ENCODE results near the gene SOCS7. TPM values are rescaled to one million over a fixed set of nuclear protein-coding genes. Genes with fewer than 3 reads are reported as not detected.

The SOCS7 gene
- total RNA-seq = 30.4 and 32.3 TPM in 2 replicates

DNA sequence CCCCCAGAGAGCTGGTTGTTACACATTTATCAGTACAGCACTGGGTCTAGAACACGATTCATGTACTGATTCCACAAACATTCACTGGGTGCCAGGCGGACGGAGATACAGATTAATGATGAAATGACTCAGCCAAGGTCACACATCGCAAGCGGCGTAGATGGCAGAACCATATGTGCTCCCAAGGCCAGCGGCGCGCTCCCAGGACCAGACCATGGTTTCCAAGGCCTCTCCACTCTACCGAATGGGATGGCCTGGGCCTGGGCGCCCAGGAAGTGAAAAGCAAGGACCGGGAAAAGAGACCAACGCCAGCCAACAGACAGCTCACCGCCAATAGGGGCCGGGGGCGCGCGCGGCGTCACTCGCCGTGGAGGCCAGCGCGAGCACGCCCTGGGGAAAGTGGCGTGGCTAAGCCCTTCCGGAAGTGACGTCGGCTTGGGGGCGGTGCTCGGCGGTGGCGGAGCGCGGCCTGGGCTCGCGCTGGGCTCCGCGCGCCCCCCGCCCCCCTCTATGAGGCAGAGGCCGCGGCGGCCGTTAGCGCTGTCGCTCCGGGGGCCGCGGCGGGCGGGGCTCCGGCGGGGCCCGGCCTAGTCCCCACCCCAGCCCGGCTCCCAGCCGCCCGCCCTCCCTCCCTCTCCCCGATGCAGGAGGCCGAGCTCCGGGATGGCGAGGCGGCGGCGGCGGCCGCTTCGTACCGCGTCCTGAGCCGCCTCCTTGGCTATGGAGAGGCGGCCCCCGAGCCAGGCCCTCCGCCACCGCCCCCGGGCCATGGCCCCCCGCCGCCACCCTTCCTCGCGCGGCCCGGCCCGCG, at the start of gene SOCS7:
SOCS7 (plus strand) TSS at position 433 of the 811 bp plus-strand sequence; CDS start at position 642, 209 bp downstream.
- H3K4me1 Mint-ChIP-seq (ENCODE audit: low read depth) = peaks cover 36% of the 10 kb centered on the region
- intact Hi-C loops (cut with micrococcal nuclease) = loop anchor here (2.0 to 5.0 kb wide), 2 partner anchors 616 to 993 kb away; partner anchors contain the start of gene FBXO47
- peaks cover 10% of the 10 kb centered on the region for H3K36me3 Mint-ChIP-seq (ENCODE audit: low read depth)

GRCh38 chr17:38315497-38315896, 36.1 kb upstream of the SOCS7 start:
- peaks cover 6% of the 10 kb centered on the region for H3K4me1 Mint-ChIP-seq (ENCODE audit: low read depth)
- H3K27ac Mint-ChIP-seq = no peak overlapping the region
- intact Hi-C loops (cut with micrococcal nuclease) = no loop called here
- H3K27me3 Mint-ChIP-seq (ENCODE audit: insufficient read depth) = no peaks in the 10 kb centered on the region
- no peak overlapping the region for H3K4me3 Mint-ChIP-seq
- H3K36me3 Mint-ChIP-seq (ENCODE audit: low read depth) = peaks cover 15% of the 10 kb centered on the region
- H3K9me3 Mint-ChIP-seq = no peaks in the 10 kb centered on the region
- DNase-seq (ENCODE audit: low spot score) = no peak

More for the DNA sequence above, at the start of gene SOCS7:
- Mint-ChIP-seq H3K27me3 (ENCODE audit: insufficient read depth) (peaks cover 6% of the 10 kb centered on the region), H3K27ac (peak within 1 kb of the TSS; percentile 95), H3K4me3 (peak within 1 kb of the TSS; percentile 93), H3K9me3 (no peaks in the 10 kb centered on the region)
- DNase-seq (ENCODE audit: low spot score) = peak; percentile 88

GRCh38 chr17:38317081-38317480, 34.6 kb upstream of the SOCS7 start:
- Mint-ChIP-seq H3K27me3 (ENCODE audit: insufficient read depth) (no peaks in the 10 kb centered on the region), H3K36me3 (ENCODE audit: low read depth) (peaks cover 21% of the 10 kb centered on the region), H3K27ac (no peak overlapping the region), H3K9me3 (no peaks in the 10 kb centered on the region), H3K4me3 (no peak overlapping the region), H3K4me1 (ENCODE audit: low read depth) (peaks cover 6% of the 10 kb centered on the region)
- intact Hi-C loops (cut with micrococcal nuclease) = no loop called here
- no peak for DNase-seq (ENCODE audit: low spot score)

DNA sequence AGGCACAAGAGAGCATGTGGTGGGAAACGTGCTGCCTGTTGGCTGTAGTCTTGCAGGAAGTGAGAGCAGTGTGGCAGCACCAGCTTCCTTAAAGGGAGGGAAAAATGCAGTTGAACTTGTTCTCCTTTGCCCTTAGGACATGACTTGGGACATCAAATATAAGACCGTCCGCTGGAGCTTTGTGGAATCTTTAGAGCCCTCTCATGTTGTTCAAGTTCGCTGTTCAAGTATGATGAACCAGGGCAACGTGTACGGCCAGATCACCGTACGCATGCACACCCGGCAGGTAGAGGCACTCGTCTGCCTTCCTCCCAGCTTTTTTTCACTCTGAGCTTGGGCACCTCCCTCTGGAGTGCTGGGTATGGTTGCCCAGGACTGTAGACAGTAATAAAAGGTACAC, 31.2 kb upstream of the SOCS7 start:
- intact Hi-C loops (cut with micrococcal nuclease) = no loop called here
- H3K9me3 Mint-ChIP-seq = no peaks in the 10 kb centered on the region

GRCh38 chr17:38322156-38322779, 29.4 kb upstream of the SOCS7 start:
- Mint-ChIP-seq H3K36me3 (ENCODE audit: low read depth) (peaks cover 21% of the 10 kb centered on the region), H3K4me1 (ENCODE audit: low read depth) (no peaks in the 10 kb centered on the region), H3K27ac (no peak overlapping the region), H3K27me3 (ENCODE audit: insufficient read depth) (peaks cover 2% of the 10 kb centered on the region), H3K9me3 (no peaks in the 10 kb centered on the region), H3K4me3 (no peak overlapping the region)
- DNase-seq (ENCODE audit: low spot score) = peak; percentile 52
- intact Hi-C loops (cut with micrococcal nuclease) = no loop called here

More for the DNA sequence above, 31.2 kb upstream of the SOCS7 start:
- no peaks in the 10 kb centered on the region for H3K27me3 Mint-ChIP-seq (ENCODE audit: insufficient read depth)
- H3K36me3 Mint-ChIP-seq (ENCODE audit: low read depth) = peaks cover 26% of the 10 kb centered on the region
- no peak overlapping the region for H3K4me3 Mint-ChIP-seq
- no peaks in the 10 kb centered on the region for H3K4me1 Mint-ChIP-seq (ENCODE audit: low read depth)
- no peak for DNase-seq (ENCODE audit: low spot score)
- H3K27ac Mint-ChIP-seq = no peak overlapping the region

- Mint-ChIP-seq H3K27ac (no peak overlapping the region), H3K27me3 (ENCODE audit: insufficient read depth) (peaks cover 2% of the 10 kb centered on the region), H3K9me3 (no peaks in the 10 kb centered on the region), H3K4me1 (ENCODE audit: low read depth) (no peaks in the 10 kb centered on the region), H3K36me3 (ENCODE audit: low read depth) (peaks cover 21% of the 10 kb centered on the region), H3K4me3 (no peak overlapping the region)
- intact Hi-C loops (cut with micrococcal nuclease) = no loop called here
- DNase-seq (ENCODE audit: low spot score) = no peak
Measured at GRCh38 chr17:38322897-38323296, 28.7 kb upstream of the SOCS7 start.

GRCh38 chr17:38324141-38324697, 27.4 kb upstream of the SOCS7 start:
- intact Hi-C loops (cut with micrococcal nuclease) = no loop called here
- H3K36me3 Mint-ChIP-seq (ENCODE audit: low read depth) = peaks cover 18% of the 10 kb centered on the region
- DNase-seq (ENCODE audit: low spot score) = no peak
- no peaks in the 10 kb centered on the region for H3K9me3 Mint-ChIP-seq
- no peaks in the 10 kb centered on the region for H3K4me1 Mint-ChIP-seq (ENCODE audit: low read depth)
- no peak overlapping the region for H3K27ac Mint-ChIP-seq
- no peak overlapping the region for H3K4me3 Mint-ChIP-seq
- peaks cover 2% of the 10 kb centered on the region for H3K27me3 Mint-ChIP-seq (ENCODE audit: insufficient read depth)

- H3K36me3 Mint-ChIP-seq (ENCODE audit: low read depth) = peaks cover 18% of the 10 kb centered on the region
- no peak overlapping the region for H3K27ac Mint-ChIP-seq
- peaks cover 2% of the 10 kb centered on the region for H3K27me3 Mint-ChIP-seq (ENCODE audit: insufficient read depth)
- H3K9me3 Mint-ChIP-seq = no peaks in the 10 kb centered on the region
- no peak overlapping the region for H3K4me3 Mint-ChIP-seq
- no peaks in the 10 kb centered on the region for H3K4me1 Mint-ChIP-seq (ENCODE audit: low read depth)
- intact Hi-C loops (cut with micrococcal nuclease) = no loop called here
- no peak for DNase-seq (ENCODE audit: low spot score)
Measured at GRCh38 chr17:38324772-38325171, 26.9 kb upstream of the SOCS7 start.

DNA sequence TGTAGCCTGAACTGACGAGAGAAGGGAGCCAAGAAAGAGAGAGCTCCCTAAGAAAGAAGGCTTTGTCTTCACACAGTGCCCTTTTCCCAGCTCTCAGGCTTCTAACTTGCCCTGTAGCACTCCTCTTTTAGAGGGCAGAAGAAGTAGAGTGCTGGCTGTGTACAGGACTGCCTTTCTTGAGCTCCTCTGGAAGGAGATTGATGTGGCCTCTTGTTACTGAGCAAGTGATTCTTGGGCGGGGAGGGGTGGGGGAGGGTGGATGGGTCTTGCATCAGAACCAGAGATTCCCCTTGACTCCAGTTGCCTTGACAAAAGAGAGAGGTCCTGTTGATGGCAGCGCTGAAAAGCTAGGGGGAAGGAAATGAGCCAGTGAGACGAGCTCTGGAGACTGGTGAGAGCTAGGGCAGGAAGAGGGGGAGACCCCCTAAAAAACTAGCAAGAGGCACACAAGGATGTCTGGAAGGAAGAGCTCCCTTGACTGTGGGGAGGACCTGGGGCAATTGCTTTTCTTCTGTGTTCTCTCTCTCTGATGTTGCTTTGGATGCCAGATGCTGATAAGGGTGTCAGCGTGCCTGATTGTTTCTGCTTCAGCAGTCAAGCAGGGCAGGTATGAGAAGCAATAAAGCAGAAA, 26.3 kb upstream of the SOCS7 start:
- H3K27me3 Mint-ChIP-seq (ENCODE audit: insufficient read depth) = peaks cover 2% of the 10 kb centered on the region
- no peaks in the 10 kb centered on the region for H3K4me1 Mint-ChIP-seq (ENCODE audit: low read depth)
- intact Hi-C loops (cut with micrococcal nuclease) = no loop called here
- no peak for DNase-seq (ENCODE audit: low spot score)
- H3K4me3 Mint-ChIP-seq = no peak overlapping the region
- no peaks in the 10 kb centered on the region for H3K9me3 Mint-ChIP-seq
- no peak overlapping the region for H3K27ac Mint-ChIP-seq
- H3K36me3 Mint-ChIP-seq (ENCODE audit: low read depth) = peaks cover 15% of the 10 kb centered on the region

GRCh38 chr17:38326996-38327792, 24.4 kb upstream of the SOCS7 start:
- Mint-ChIP-seq H3K27me3 (ENCODE audit: insufficient read depth) (peaks cover 2% of the 10 kb centered on the region), H3K27ac (no peak overlapping the region), H3K4me3 (no peak overlapping the region), H3K4me1 (ENCODE audit: low read depth) (no peaks in the 10 kb centered on the region), H3K9me3 (no peaks in the 10 kb centered on the region), H3K36me3 (ENCODE audit: low read depth) (peaks cover 8% of the 10 kb centered on the region)
- intact Hi-C loops (cut with micrococcal nuclease) = no loop called here
- DNase-seq (ENCODE audit: low spot score) = no peak

GRCh38 chr17:38327936-38328335, 23.7 kb upstream of the SOCS7 start:
- H3K36me3 Mint-ChIP-seq (ENCODE audit: low read depth) = peaks cover 5% of the 10 kb centered on the region
- H3K27ac Mint-ChIP-seq = no peak overlapping the region
- H3K4me1 Mint-ChIP-seq (ENCODE audit: low read depth) = no peaks in the 10 kb centered on the region
- DNase-seq (ENCODE audit: low spot score) = no peak
- H3K9me3 Mint-ChIP-seq = no peaks in the 10 kb centered on the region
- intact Hi-C loops (cut with micrococcal nuclease) = no loop called here
- H3K27me3 Mint-ChIP-seq (ENCODE audit: insufficient read depth) = peaks cover 2% of the 10 kb centered on the region
- no peak overlapping the region for H3K4me3 Mint-ChIP-seq

- no peak for DNase-seq (ENCODE audit: low spot score)
- Mint-ChIP-seq H3K27me3 (ENCODE audit: insufficient read depth) (peaks cover 2% of the 10 kb centered on the region), H3K9me3 (no peaks in the 10 kb centered on the region), H3K27ac (no peak overlapping the region), H3K4me1 (ENCODE audit: low read depth) (no peaks in the 10 kb centered on the region), H3K4me3 (no peak overlapping the region), H3K36me3 (ENCODE audit: low read depth) (peaks cover 3% of the 10 kb centered on the region)
- intact Hi-C loops (cut with micrococcal nuclease) = no loop called here
Measured at GRCh38 chr17:38328620-38329019, 23.0 kb upstream of the SOCS7 start.
